ENCODE data around the gene GAL3ST3.
A peak's percentile ranks its signal among the peaks of the same experiment; 100 is the strongest.

Gene GAL3ST3

DNA sequence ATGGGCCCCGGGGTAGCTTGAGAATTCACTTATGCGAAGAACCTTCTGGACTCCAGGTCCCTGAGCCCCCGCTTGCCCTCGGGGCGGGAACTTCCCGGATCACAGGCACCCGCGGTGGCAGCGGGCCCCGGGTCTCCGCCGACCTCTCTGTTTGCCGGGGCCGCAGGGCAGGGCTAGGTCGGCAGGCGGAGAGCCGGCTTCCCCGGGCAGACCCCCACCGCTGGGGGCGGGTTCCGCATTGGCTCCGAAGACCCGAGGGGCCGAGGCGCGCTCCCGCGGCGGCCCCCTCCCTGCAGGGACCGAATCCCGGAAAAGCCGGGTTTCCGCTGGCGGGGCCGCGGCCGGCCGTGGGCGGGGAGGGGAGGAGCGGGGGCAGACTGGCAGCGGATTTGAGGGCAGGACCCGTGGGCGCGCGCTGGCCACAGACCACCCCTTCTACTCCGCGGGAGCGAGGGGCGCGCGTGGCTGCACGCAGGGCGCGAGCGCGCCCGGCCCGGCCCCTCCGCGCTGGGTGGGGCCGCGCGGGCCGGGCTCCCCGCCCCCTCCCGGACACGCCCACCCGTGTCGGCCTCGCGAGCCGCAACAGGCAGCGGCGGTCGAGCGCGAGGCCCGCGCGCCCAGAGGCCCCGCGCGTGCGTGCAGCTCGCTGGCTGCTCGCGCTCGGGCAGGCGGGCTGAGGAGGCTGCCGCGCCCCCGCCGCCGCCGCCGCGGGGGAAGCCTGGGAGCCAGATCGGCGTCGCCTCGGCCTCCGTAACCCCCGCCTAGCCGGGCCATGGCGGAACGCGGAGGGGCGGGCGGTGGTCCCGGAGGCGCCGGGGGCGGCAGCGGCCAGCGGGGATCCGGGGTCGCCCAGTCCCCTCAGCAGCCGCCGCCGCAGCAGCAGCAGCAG, 21.0 kb upstream of the GAL3ST3 start, which contains the start of gene PACS1:
Gene PACS1, plus strand, starts transcription at position 558 of the 889 bp plus-strand sequence. Its CDS starts 215 bp downstream, at position 773.
- peak in 3 of 4 experiments; percentile 38 to 71 (median 57) for DNase-seq (ENCODE audit: low read depth in 4 of 4, low spot score in 1 of 4)

DNA sequence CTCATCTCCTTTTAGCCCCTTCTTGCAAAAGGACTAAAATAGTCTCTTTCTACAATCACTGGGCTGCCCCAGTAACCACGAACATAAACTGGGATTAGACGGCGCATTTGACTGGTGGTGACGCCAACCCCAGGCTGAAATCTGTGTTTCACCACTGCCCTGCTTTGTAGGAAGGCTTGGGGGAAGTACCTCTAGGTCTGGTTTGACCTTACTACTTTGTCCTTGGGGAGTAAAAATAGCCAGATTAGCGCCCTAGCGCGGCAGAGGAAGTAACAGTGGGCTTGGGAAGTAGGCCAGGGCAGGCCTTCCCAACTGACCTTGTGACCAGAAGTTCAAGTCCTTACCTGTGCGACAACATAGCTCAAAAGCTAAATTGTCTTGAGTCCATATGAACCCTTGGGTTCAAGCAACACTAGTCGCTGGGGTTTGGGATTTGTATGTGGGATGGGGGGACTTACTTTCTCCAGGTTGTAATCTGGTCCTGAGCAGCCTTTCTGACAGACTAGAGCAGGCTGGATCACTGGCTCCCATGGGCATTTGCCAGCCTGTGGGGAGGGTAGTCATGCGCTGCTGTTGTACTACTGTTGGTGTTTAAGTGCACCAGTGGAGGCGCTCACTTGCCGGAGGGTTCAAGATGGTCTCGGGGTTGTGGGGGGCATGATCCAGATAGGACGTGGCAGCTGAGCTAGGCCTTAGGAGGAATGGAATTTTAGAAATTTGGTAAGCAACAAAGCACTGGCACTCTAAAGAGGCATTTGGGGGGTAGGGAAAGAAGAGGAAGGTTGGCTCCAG, 20.2 kb upstream of the GAL3ST3 start:
- no peak for DNase-seq (ENCODE audit: low read depth in 4 of 4, low spot score in 1 of 4)

DNA sequence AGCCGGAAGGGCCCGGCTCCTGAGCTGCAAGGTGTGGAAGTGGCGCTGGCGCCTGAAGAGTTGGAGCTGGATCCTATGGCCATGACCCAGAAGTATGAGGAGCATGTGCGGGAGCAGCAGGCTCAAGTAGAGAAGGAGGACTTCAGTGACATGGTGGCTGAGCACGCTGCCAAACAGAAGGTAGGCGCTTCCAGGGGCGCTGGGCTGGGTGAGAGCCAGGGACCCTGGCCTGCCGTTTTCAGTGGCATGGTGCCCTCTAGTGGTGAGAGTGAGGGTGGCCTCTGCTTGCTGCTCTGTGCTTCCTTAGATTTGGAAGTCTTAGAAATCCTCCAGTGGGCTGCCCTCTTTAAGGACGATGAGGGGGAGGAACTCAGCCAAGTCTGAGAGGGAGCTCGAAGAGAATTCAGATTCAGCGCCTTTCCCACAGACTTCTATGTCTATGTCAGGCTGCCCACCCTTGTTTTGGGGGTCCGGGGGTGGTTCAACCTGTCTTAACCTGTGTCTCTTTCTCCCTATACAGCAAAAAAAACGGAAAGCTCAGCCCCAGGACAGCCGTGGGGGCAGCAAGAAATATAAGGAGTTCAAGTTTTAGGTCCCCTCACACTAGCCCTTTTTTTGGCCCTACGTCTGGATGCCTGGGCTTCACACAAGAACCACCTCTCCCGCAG, 19.3 kb upstream of the GAL3ST3 start:
- peak; percentile 52 to 71 (median 60) for DNase-seq (ENCODE audit: low read depth in 4 of 4, low spot score in 1 of 4)

DNA sequence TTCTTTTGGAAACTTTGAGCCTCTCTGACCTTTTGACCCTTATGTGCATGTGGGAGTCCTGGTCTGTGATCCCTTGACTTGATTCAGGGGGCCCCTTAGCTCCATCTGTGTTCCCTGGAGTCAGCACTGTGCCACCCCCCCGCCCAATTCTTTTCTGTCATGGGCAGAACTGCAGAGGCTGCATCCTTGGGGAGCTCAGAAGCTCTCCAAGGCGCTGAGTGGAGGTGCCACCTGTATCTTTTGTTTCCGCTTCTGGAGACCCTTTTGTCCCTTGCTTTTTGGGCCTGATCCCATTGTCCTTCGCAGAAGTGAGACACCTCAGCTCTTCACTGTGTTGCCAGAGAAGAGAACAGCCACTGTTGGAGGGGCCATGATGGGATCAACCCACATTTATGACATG, 18.7 kb upstream of the GAL3ST3 start:
- no peak for DNase-seq (ENCODE audit: low read depth in 4 of 4, low spot score in 1 of 4)

DNA sequence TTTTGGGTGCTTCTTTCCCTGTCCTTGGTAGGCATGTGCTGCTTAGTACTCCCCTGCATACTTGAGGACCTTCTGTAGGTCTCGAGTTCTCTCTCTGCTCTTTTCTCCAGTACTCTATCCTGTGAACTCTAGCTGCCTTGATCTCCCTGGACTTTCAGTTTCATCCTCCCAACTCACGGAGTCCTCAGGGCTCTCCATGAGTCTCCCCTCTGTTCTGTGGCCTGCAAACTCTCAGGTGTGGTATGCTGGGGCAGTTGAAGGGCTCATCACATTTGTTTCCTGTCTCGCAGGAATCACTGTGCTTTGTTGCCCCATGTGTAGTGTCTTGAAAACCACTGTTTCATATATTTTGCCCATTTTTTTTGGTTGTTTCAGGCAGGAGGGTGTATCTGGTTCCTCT, 17.8 kb upstream of the GAL3ST3 start:
- DNase-seq (ENCODE audit: low read depth in 4 of 4, low spot score in 1 of 4) = no peak

DNA sequence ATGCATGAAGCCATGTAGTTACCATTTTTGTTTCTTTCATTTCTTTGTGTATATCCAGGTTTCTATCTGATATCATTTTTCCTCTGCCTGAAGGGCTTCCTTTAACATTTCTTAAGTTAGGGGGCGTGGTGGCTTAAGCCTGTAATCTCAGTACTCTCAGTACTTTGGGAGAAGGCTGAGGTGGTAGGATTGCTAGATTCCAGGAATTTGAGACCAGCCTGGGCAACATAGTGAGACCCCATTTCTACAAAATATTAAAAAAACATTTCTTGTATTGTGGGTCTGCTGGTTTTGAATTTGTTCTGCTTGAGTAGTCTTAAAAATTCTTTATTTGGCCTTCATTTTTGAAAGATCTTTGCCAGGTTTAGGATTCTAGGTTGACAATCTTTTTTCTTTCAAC, 15.6 kb upstream of the GAL3ST3 start:
- DNase-seq (ENCODE audit: low read depth in 4 of 4, low spot score in 1 of 4) = no peak

DNA sequence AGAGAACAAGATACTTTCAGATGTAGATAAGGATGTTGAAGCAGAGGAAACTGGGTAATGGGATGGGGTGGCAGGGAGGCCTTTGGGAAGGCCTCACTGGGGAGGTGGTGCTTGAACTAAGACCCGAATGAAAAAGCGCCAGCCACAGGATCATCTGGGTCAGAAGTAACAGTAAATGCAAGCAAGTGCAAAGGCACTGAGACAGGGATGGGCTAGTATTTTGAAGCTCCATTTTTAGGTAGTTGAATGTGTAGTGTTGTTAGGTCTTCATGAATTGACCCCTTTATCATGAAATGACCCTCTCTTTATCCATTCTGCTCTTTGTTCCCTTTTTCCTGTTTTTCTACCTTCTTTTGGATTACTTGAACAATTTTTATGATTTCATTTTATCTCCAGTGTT, 14.9 kb upstream of the GAL3ST3 start:
- no peak for DNase-seq (ENCODE audit: low read depth in 4 of 4, low spot score in 1 of 4)

DNA sequence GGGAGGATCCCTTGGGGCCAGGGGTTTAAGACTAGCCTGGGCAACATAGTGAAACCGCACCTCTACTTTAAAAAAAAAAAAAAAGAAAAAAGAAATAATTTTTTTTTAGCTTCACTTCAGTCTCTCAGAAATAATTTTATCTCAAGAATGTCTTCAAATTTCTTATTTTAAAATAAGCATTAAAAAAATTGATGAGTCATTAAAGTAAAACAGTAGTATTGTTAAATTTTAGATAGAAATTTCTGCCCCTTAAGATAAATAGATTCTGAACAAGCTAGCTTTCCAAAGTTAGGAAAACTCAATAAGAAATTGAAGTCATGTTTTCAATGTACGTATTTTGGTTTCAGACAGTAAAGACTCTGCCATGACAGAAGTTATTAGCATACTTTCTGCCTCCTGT, 13.4 kb upstream of the GAL3ST3 start:
- DNase-seq (ENCODE audit: low read depth in 4 of 4, low spot score in 1 of 4) = no peak

DNA sequence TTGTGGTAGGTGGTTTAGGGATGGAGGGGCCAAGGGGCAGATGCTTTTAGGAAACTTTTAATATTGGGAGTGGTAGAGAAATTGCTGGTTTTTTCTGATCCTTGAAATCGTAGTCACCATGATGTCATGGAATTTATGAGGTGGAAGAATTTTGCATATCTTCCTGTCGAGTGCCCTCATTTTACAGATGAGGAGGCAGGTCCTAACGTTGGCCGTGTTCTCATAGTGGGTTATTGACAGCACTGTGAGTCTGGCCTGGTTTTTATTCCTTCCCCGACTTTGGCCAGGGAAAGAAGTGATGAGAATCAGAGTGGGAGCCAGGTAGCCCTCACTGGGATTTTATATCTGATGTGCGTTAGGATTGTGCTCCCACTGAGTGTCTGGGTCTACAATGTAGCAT, 12.3 kb upstream of the GAL3ST3 start:
- no peak for DNase-seq (ENCODE audit: low read depth in 4 of 4, low spot score in 1 of 4)

DNA sequence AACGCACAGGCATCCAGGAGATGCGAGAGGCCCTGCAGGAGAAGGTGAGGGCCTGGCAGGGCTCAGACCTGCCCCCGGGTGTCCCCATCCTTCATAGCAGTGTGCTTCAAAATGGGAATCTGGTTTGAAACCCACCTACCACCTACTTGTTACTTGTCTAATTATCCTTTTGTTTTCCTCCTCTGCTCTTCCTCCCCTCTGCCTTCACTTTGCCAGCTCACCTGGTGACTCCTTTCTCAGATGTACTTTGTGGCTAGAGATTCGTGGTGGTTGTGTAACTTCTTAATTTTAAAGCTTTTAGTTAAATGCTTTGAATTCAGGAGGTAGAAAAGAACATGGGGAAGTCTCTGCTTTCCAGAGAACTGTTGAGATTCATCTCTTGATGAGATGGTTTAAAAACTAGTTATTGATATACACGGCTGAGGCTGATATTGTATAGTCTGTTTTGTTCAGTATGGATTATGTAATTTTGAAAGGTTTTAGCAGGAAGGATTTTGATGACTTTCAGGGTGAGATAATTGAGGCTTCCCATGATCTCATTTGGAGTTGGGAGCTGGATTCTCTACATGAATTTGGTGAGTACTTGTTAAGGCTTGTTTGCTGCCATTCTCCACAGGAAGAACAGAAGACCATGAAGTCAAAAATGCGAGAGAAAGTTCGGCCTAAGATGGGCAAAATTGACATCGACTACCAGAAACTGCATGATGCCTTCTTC, 11.2 kb upstream of the GAL3ST3 start:
- no peak for DNase-seq (ENCODE audit: low read depth in 4 of 4, low spot score in 1 of 4)

DNA sequence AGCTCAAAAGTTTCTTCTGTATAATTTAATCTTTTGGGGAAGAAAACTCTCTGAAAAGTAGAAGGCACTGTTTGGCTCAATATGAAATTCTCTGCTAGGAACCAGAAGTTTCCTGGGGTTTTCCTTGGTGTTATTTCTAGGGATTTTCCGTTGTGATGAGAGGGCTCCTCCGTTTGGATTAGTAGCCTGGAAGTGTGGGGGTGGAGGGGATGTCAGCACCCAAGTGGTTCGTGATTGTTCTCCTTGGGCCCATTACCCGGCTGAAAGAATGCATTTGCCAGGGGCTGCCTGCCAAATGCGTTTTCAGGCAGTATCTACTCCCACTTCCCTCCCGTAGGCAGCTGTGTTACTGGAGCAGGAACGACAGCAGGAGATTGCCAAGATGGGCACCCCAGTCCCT, 7.5 kb upstream of the GAL3ST3 start:
- no peak for DNase-seq (ENCODE audit: low read depth in 4 of 4, low spot score in 1 of 4)

DNA sequence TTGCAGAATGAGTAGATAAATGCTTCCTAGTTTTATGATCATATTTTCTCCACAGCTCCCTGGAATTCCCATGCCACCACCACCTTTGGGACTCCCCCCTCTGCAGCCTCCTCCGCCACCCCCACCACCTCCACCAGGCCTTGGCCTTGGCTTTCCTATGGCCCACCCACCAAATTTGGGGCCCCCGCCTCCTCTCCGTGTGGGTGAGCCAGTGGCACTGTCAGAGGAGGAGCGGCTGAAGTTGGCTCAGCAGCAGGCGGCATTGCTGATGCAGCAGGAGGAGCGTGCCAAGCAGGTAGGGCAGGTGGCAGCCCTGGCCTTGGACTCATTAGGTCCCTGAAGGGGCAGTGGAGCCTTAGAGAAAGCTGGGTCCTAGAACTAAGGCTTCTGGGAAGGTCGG, 6.1 kb upstream of the GAL3ST3 start:
- DNase-seq (ENCODE audit: low read depth in 4 of 4, low spot score in 1 of 4) = no peak

DNA sequence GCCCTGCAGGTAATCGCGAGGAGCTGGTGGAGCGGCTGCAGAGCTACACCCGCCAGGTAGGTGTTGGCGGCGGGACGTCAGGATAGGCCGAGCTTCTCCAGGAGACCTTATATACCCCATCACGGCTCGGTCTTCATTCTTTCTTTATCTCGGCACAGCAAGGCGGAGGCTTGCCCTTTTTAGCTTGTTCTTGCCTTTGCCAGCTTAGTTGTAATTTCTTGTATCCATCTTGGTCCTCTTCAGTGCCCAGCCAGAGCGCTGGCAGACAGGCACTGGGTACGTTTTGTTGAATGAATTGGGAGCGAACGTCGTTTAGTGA, 3.7 kb upstream of the GAL3ST3 start:
- DNase-seq (ENCODE audit: low read depth in 4 of 4, low spot score in 1 of 4) = no peak

DNA sequence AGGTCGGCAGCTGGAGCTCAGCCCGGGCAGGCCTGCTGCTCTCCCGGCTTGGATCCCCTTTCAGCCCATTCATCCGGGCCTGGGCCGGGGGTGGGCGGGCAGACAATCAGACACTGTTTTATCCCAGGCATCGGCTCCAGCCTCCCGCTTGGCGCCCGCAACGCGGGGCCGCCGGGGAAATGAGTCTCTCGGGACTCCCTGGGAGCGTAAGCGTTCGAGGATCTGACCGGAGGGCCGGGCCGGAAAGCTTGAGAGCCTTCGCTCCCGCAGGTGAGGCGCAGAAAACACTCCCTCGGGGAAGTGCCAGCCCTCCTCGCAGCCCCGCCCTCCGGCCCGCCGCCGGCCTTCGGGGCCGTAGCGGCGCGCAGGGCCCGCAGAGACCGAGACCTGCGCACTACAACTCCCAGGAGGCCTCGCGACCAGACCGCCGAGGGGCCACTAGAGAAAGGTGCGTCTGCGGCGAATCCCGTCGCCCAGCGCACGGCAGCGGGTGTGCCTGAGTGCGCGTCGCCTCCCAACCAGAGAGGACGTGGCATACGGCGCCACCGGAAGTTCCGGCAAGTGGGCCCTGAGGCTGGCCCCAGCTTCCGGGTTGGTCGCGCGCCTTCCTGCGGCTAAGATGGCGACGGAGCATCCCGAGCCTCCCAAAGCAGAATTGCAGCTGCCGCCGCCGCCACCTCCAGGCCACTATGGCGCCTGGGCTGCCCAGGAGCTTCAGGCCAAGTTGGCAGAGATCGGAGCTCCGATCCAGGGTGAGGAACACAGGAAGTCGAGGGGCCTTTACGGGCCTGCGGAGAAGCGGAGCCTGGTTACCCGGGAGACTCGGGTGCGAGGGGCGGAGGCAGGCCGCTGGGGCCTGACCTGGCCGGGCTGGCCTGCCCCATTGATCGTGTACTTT, 3.1 kb upstream of the GAL3ST3 start, which contains the start of gene SF3B2:
Gene SF3B2, plus strand, starts transcription at position 599 of the 898 bp plus-strand sequence. Its CDS starts 21 bp downstream, at position 620.
- DNase-seq (ENCODE audit: low read depth in 4 of 4, low spot score in 1 of 4) = peak; percentile 84 to 95 (median 88)

DNA sequence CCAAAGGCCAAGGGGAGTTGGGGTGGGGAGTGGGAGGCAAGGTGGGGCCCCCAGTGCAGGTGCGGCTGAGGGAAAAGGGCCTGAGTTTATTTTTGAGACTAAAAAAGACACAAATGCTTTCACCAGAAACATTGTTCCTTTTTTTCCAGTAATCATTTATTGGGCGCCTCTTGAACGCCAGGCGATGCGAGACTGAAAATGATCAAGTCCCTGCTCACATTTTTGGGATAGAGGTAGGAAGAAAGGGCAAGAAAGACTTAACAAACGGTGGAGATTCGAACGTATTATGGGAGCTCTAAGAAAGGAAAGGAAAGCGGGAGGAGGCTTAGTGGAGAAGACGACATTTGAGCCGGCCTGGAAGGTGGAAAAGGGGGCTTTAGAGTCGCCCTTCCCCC, 2.4 kb upstream of the GAL3ST3 start:
- no peak for DNase-seq (ENCODE audit: low read depth in 4 of 4, low spot score in 1 of 4)

DNA sequence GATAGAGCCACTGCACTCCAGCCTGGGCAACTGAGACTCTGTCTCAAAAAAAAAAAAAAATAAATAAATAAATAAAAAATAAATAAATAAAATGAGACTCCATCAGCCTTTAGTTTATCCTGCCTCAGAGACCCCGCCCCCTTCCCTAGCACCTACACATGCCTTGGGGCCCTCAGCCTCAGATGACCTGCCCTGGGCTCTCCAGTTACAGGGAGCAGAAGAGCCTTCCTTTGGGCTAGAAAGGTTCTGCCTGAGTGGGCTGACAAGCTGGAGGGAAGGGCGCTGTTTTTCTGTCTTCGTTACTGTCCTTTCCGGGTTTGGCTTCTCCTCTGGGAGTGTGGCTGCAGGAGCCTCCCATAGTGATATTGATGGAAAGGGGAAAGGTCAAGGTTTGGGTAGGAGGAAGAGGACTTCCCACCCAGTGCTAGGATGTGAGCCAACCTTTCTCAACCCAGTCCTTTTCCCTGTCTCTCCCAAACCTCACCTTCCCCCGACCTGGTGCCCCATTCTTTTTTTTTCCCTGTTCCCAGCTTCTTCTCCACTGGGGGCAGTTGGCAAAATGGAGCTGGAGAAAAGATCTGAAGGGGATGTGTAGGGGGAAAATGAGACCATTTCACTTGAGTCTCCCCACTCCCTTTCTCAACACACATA, 1.7 kb upstream of the GAL3ST3 start:
- DNase-seq (ENCODE audit: low read depth in 4 of 4, low spot score in 1 of 4) = no peak

DNA sequence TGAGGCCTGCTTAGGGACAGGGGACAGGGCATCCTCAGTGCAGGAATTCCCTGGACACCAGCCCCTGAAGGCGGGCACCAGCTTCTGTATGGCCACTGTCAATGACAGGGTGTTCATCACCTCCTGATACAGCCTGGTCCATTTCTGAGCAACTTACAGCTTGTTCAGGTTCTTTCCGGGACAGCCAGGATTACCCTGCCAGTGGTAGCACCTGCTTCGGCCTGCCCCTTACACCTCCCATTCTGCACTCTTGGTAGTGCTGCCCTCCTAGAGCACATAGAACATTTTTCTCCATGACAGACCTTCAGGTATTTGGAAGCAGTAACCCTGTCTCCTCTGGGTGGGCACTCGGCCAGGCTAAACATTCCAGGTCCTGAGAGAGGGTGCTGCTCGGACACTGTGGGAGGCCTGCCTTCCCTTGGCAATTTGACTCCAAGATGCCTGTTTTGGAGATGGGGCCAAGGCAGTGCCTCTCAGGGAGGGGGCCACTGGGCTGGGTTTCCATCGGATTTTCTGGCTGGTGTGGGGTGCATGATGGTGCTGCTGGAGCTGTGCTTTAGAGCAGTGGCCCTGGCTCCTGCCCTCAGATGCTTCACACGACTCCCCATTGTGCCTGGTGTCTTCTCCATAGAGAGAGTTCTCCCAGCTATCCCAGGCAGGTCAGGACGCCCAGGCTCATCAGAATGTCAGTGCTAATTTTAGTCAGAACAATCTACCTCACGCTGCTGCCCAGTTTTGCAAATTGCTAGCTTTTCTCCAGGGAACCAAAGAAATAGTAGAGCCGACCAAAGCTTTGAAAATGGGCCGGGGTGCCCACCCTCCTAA, 1.2 kb downstream of the GAL3ST3 start:
- no peak for DNase-seq (ENCODE audit: low read depth in 4 of 4, low spot score in 1 of 4)

DNA sequence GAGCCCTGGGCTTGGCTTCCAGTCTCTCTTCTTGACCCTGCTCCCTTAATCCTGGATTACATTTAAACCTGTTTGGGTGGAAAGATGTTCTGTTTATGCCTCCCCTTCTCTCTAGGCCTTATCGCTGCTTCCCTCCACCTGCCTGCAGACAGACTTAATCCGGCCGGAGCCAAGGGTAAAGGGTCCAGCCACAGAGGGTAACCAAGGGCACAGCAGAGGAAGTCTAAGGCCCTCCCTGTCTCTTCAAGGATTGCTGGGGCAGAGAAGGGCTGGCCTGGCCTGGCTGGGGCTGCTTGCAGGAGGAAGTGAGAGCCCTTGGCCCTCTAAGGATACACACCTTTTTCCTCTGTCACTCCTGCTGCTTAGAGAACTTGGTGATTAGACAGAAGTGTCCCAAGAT, 2.1 kb downstream of the GAL3ST3 start:
- no peak for DNase-seq (ENCODE audit: low read depth in 4 of 4, low spot score in 1 of 4)
